NCI-H82 (cell line): ENCODE data around the gene CADM2.
"Not testable (repeated sequence)": the region's sequence is repeated elsewhere in the genome, so short reads cannot be mapped to it uniquely, and the experiment has no call there.

Experiments
- DNase-seq: peaks from one replicate; lab custom pipeline; 2025; lab: John Stamatoyannopoulos, UW

CADM2 gene

GRCh38 chr3:85670634-85671205 lies 711.9 kb downstream of the CADM2 start:
- no peak for DNase-seq

- no peak for DNase-seq
These were observed 714.0 kb downstream of the CADM2 start for GRCh38 chr3:85672761-85673160.

GRCh38 chr3:85678713-85679112 lies 719.9 kb downstream of the CADM2 start:
- no peak for DNase-seq

GRCh38 chr3:85681906-85682305 lies 723.1 kb downstream of the CADM2 start:
- DNase-seq: no peak

- no peak for DNase-seq
These were observed 732.4 kb downstream of the CADM2 start for GRCh38 chr3:85691196-85691595.

GRCh38 chr3:85697156-85697555 lies 738.4 kb downstream of the CADM2 start:
- no peak for DNase-seq

GRCh38 chr3:85706130-85706529 lies 747.3 kb downstream of the CADM2 start:
- no peak for DNase-seq

- not testable (repeated sequence) for DNase-seq
These were observed 749.5 kb downstream of the CADM2 start for GRCh38 chr3:85708325-85708724.

DNA sequence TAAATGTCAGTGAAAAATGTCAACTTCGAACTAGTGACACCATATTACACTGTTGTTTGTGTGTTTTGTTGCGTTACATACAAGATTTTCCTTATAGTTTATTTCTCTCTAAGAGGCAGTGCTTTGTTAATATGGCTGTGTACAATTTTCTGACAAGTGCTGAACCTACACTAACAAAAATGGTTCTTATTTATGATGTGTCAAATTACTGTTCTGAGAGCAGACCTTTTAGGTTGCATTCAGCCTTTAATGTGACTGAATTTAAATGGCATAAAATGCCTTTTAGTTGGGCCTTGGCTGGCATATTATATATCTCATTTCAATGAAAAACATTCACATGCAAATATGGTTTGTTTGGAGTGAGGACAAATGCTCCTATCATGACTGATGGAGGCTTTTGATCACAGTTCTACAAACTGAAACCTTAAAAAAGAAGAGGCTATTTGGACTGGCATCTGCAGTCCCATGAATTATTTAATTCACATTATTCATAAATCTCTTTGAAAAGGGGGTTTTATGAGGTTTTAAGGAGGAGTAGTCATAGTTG lies 750.6 kb downstream of the CADM2 start:
- no peak for DNase-seq

- DNase-seq: no peak
These were observed 751.7 kb downstream of the CADM2 start for GRCh38 chr3:85710490-85710889.

- no peak for DNase-seq
These were observed 762.8 kb downstream of the CADM2 start for GRCh38 chr3:85721409-85722145.

GRCh38 chr3:85725809-85726208 lies 767.0 kb downstream of the CADM2 start:
- DNase-seq: no peak

DNA sequence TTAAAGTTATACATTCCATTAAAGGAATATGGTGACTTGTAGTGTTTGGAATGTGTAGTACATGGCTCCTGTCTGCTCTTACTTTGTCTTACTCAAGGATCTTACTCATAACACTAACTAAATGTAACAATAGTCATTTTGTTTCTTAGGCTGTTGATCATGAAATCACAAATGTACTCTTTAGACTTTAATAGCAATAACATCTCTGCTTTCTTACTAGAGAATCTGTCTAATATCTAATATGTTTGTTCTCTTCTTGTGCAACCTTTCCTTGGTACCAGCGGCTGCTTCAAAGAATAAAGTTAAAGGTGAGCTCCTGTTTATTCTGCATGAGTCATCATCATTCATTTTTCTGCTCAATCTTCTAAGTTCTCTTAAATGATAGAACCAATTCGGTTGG lies 767.5 kb downstream of the CADM2 start:
- no peak for DNase-seq

- no peak for DNase-seq
These were observed 779.1 kb downstream of the CADM2 start for GRCh38 chr3:85737846-85738245.

DNA sequence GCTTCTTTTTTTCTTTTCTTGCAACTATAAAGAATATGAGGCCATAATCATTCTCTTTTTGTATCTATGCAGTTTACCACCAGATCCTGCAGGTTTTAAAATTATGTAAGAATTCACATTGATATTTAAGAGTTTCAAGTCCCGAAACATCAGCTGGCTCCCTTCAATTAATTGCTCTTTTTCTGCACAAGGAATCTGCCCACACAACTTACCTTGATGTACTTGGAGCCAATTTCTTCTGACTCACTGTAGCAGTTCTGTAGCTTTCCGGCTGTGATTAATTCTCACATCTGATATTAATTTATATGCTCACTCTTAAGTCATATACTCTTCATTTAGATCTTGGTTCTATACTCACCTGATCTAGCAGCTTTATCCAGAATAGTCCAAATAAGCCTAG lies 781.8 kb downstream of the CADM2 start:
- DNase-seq: no peak

GRCh38 chr3:85758442-85758841 lies 799.7 kb downstream of the CADM2 start:
- no peak for DNase-seq

GRCh38 chr3:85760342-85760741 lies 801.6 kb downstream of the CADM2 start:
- no peak for DNase-seq

DNA sequence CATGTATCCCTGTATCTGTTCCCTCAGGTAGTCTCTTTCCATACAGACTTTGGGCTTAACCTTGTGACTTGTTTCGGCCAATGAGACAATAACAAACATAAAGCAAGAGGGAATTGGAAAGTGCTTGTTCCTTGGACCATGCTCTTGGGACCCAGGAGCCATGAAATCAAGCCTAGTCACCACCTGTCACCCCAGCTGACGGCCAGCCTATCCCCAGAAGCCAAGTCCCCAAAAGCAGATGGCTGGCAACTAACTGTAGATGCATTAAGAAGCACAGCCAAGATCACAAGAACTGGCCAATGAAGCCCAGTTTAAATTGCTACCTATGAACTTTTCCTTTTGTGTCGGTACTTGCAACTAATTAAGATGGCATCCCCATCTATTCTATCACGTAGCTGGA lies 822.0 kb downstream of the CADM2 start:
- DNase-seq: no peak

GRCh38 chr3:85781806-85782205 lies 823.0 kb downstream of the CADM2 start:
- DNase-seq: no peak

DNA sequence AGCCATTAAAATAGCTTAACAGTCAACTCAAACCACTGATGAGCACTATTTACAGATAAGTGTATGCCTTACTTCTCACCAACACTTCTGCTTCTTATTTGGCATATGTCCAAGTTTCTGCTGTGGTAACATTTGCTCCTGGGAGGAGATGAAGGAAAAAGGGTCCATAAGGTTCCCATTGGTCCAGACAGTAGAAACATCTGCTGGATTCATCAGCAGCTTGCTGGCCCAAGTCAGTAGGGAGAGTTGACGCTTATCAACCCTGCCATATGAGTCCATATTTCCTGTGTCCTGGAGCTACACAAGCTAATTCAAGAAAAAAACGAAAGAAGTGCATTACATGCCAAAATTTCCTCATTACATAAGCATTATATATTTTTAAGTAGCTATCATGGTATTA lies 824.5 kb downstream of the CADM2 start:
- DNase-seq: peak; percentile 32

DNA sequence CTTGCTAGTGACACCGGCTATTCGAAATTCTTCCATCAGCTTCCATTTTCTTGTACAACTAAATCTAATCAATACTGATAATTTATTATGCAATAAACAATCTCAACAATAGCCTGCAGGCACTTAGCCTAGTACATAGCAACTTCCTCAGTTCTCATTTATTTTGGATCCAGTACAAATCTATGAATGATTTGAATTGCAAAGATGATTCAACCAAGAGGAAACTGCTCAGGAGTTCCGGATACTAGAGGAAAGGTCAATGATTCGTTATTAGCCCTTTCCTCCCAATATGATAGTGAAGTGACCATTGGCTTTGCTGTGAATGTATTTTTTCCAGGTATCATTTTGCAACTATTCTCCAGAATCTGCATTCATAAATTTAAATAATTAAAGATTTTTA lies 827.0 kb downstream of the CADM2 start:
- DNase-seq: no peak

DNA sequence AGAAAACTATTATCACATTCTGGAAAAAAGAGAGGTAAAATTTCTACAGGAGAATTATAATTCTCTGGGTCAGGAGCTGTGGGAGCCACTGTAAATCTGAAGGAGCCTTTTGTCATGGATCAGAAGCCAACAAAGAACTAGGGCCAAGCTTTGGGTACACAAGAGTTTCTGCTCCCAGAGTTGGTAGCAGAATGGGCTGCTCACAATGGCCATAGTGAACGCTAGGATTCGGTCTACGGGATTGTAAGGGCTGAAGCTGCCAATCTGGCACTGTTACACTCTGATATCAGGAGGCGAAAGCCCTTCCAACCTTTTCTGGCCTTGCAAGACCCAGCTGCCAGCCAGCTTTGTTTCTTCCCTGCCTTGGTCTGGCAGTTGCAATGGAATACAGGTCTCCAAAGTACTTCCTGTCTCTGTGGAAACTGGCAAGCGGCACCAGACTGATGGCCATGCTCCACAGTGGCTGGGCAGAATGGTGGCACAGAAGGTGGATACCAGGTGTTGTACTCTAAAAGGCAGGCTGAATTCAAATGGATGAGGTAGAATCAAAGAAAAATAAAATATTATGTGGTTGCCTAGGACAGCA lies 831.7 kb downstream of the CADM2 start:
- no peak for DNase-seq

DNA sequence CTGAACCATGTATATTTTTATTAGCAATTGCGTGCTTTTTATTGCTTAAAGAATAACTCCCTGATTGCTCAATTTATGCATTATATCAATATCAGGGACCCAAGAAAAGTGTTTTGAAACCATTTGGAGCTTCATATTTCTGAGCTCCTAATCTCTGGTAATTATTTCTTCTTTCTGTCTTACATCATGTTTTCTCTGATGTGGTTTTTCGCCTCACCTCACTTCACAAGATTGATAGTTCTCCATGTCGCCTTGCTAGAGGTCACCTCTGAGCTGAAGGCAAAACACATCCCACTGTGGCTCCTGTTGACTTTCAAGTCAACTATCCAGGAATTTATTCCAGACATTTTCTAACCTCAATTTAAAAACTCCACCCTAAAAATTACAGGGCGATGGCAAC lies 837.4 kb downstream of the CADM2 start:
- DNase-seq: no peak
